Heart left ventricle (tissue), 13 donors: Measurements from ENCODE around the gene MAD2L1.

ENCODE experiments used
- CTCF ChIP-seq, 12 donors: fragments of 200-600 bp; sonication (generic) in 4 of 12; IDR thresholded peaks; one replicate each; pipeline versions ENCODE4 v1.5.0 to v1.8.0; 2018 to 2022; ENCODE audit warnings: antibody characterized with exemption in 12 of 12, mild to moderate bottlenecking in 5 of 12
- POLR2A ChIP-seq, 2 donors: fragments of 450-650 bp; IDR thresholded peaks; one replicate each; pipeline ENCODE4 v1.6.1; 2017; ENCODE audit warnings: antibody characterized with exemption in 2 of 2, mild to moderate bottlenecking in 2 of 2, moderate library complexity in 2 of 2
- donor health status: ischemic (EF 13 %, LVEDD 7.1; RV severe dilation, severe dysfunction).
- donor health status: DM: no; HTN: yes; CAD: no.
- donor health status: DM: no; HTN: no; CAD: no.
- donor health status: ischemic (EF 25% LVEDD 6.9; RV normal size, moderate dysfunction).
- donor health status: ischemic (EF 25% LVEDD 5.7; RV mildly dilated, moderate dysfunction).
- donor health status: ischemic (EF 35%, LVEDD 5.7; RV mildly dilated, moderate dysfunction).
- donor health status: nonischemic (EF 11% LVEDD 7.7; RV severe dilation, severe dysfunction).
- donor health status: DM: yes; HTN: yes; CAD: no.
- donor health status: PGD.
- donor health status: ischemic (EF 29% LVEDD 5.4; RV normal size, mild dysfunction).
- donor health status: nonischemic (EF 23%, LVEDD 6.1; RV moderate dilation, normal function).

DNA sequence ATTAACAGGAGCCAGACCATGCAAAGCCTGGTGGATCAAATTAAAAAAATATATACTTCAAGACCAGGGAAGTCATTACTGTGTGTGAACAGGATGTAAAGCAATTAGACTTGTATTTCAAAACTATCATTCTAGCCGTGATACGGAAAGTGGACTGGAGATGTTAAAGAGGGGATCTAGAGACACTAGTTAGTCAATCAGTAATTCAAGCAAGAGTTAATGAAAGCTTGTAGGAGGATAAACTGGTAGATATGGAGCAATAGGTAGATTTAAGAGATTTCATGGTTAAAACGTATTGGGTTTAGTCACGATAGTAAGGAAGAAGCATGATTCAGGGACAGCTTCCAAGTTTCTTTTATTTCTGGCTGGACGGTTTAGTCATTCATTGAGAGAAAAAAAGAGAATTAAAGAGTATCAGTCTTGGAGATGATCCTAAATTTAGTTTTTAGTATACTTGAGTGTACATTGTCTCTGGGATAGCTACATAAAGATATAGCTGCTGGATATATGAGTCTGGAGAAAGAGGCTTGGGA is 3.9 kb downstream of the MAD2L1 start:
- no peak for TF ChIP-seq POLR2A (IDR thresholded peaks at IDR 0.05)
- TF ChIP-seq CTCF (IDR thresholded peaks at IDR 0.05) = no peak
